Posterior cingulate gyrus (tissue), 11 donors: ENCODE data around the gene C20orf141.
"Not testable (repeated sequence)": the region's sequence is repeated elsewhere in the genome, so short reads cannot be mapped to it uniquely, and the experiment has no call there.

Experiments
- DNase-seq, 10 donors: peaks; one replicate each; pipeline versions ENCODE4 v3.0.0 to v3.0.0-alpha.2; 2020 to 2021; ENCODE audit warnings: mixed read lengths in 3 of 10
- intact Hi-C: fragments of 100-400 bp; cut with DNase I; formaldehyde crosslinking; loops from one replicate; pipeline ENCODE4 v1.15.1; 2023

Gene C20orf141

DNA sequence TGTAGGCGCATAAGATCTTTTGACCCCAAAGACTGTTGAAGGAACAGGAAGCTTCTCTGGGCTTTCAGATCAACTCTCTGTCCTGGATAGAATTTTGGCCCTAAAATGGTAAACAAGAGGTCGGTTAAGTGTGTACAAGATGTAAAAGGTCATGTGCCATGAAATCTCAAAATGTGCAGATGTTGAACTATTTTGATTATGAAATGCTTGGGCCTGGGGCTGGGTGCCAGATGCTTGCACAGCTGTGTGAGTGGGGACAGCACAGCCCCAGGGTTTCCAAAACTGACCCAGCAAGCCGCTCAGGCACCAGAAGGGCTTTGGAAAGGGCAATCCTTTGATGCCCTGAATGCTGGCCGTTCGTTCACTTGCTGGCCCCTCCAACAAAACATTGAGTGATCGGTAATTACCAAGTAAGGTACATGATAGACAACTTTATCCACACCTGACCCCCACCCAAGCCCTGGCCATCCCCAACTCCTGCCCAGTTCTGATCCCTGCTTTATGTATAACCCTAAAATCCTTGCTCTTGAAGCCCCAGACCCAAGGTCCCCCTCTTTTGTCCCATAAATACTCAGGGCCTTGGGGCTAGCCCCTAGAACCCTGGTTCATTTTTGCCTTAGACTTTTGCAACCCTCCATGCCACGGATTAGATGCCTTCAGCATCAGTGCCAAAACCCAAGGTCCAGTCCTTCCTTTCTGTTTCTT, 3.3 kb downstream of the C20orf141 start:
- intact Hi-C loops: no loop called here
- peak in 1 of 10 donors; percentile 42 for DNase-seq

GRCh38 chr20:2820084-2820895, 5.5 kb downstream of the C20orf141 start:
- intact Hi-C loops: no loop called here
- peak in 1 of 10 donors; percentile 43 for DNase-seq

- peak in 1 of 10 donors; percentile 79 for DNase-seq
- intact Hi-C loops: no loop called here
Observed at GRCh38 chr20:2820896-2821869, 6.4 kb downstream of the C20orf141 start.

DNA sequence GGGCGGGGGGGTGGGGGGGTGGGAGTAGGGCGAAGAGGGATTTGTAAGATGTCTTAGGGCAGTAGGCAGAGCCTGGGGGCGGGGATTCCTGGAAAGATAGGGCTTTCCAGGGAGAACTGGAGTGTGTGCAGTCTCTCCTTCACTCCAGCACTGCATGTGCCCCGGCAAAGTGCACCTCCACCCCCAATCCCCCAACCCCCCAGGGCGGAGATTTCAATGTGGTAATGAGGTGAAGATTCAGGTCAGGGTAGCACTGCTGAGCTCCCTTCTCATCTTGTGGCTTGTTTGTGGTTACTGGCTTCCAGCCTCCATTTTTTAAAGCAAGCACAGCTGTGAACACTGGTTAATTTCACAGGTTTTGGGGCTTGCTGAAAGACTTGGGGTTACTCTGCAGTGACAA, 7.3 kb downstream of the C20orf141 start:
- no peak for DNase-seq
- intact Hi-C loops: no loop called here

- intact Hi-C loops: no loop called here
- no peak for DNase-seq
Observed at GRCh38 chr20:2825761-2826160, 11.0 kb downstream of the C20orf141 start.

DNA sequence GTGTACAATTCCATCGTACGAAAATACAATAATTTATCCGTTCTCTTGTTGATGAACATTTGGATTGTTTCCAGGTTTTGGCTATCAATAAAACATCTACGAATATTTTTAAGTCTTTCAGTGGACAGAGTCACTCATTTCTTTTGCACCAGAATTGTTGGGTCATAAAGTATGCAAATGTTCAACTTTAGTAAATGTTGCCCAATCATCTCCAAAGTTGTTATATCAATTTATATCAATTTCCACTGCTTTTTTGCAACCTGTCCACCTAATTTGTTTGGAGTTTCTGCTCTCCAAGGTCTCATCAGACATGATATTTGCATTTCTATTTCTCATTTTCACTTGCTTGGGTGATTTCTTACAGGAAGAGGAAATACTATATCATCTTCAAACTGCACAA, 11.9 kb downstream of the C20orf141 start:
- DNase-seq: no peak
- intact Hi-C loops: no loop called here

- intact Hi-C loops: no loop called here
- no peak for DNase-seq
Observed at GRCh38 chr20:2829376-2829775, 14.6 kb downstream of the C20orf141 start.

DNA sequence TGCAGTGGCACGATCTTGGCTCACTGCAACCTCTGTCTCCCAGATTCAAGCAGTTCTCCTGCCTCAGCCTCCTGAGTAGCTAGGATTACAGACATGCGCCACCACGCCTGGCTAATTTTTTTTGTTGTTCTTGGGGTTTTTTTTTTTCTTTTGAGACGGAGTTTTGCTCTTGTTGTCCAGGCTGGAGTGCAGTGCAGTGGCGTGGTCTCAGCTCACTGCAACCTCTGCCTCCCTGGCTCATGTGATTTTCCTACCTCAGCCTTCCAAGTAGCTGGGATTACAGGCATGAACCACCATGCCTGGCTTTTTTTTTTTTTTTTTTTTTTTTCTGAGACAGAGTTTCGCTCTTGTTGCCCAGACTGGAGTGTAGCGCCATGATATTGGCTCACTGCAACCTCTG, 16.4 kb downstream of the C20orf141 start:
- not testable (repeated sequence) for DNase-seq
- intact Hi-C loops: loop anchor here (10.0 kb wide), 1 partner anchor 166 kb away; the partner anchor contains the start of gene IDH3B

- intact Hi-C loops: loop anchor here (10.0 kb wide), 1 partner anchor 169 kb away; the partner anchor contains the start of gene IDH3B
- no peak for DNase-seq
Observed at GRCh38 chr20:2833761-2834160, 19.0 kb downstream of the C20orf141 start.

DNA sequence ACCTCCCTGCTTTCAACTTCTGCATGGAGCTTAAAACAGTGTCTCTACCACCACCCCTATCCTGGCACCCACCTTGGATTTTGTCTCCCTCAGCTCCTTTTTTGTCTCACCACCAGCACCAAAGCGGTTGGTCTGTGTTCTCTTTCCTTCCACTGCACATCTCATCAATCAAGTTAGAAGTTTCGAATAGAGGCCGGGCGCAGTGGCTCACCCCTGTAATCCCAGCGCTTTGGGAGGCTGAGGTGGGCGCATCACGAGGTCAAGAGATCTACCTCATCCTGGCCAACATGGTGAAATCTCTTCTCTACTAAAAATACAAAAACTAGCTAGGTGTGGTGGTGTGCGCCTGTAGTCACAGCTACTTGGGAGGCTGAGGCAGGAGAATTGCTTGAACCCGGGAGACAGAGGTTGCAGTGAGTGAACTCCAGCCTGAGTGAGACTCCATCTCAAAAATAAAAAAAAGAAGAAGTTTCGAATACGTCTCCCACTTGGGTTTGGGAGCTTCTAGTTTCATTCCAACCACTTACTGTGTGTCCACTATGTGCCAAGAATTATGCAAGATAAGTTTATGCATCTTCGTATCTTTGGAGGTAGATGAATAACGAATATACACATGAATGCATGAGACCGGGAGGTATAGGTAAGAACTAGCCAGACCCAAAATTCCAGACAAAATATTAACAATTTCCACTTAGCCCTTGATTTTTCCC, 19.8 kb downstream of the C20orf141 start:
- intact Hi-C loops: loop anchor here (10.0 kb wide), 1 partner anchor 170 kb away; the partner anchor contains the start of gene IDH3B
- peak in 1 of 10 donors; percentile 67 for DNase-seq

- intact Hi-C loops: loop anchor here (10.0 kb wide), 1 partner anchor 171 kb away; the partner anchor contains the start of gene IDH3B
- peak in 1 of 10 donors; percentile 37 for DNase-seq
Observed at GRCh38 chr20:2835331-2835796, 20.6 kb downstream of the C20orf141 start.

GRCh38 chr20:2836035-2836434, 21.2 kb downstream of the C20orf141 start:
- peak in 1 of 10 donors; percentile 36 for DNase-seq
- intact Hi-C loops: loop anchor here (10.0 kb wide), 1 partner anchor 171 kb away; the partner anchor contains the start of gene IDH3B

GRCh38 chr20:2837221-2837960, 22.6 kb downstream of the C20orf141 start:
- no peak for DNase-seq
- intact Hi-C loops: loop anchor here (10.0 kb wide), 1 partner anchor 173 kb away; the partner anchor contains the start of gene IDH3B

DNA sequence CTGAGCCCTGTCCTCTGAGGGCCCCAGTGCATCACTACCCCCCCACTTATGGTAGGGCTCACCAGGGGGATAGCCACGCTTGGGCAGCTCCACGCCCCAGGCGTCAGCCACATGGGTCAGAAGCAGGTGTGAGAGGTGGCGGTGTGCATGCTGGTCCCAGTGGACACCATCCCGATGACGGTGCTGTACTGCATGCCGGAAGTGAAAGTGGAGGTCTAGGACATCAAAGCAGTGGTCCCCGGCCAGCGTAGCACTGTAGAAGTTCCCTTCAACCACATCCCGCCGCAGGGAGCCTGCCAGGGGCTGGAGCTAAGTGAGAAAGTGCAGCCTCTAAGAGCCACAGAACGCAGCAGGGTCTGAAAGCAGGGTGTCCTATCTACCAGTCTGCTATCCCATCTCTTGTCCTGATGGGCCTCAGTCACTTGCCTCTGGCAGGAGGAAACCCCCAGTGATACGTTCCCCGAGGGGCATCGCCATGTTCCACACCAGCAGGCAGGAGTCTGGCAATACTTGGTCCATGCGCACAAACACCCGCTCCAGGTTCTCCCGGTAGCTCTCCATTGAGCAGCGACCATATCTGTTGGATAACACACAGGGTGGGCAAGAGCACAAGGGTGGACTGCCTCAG, 23.5 kb downstream of the C20orf141 start:
- intact Hi-C loops: loop anchor here (10.0 kb wide), 1 partner anchor 173 kb away; the partner anchor contains the start of gene IDH3B
- DNase-seq: peak in 1 of 10 donors; percentile 73

DNA sequence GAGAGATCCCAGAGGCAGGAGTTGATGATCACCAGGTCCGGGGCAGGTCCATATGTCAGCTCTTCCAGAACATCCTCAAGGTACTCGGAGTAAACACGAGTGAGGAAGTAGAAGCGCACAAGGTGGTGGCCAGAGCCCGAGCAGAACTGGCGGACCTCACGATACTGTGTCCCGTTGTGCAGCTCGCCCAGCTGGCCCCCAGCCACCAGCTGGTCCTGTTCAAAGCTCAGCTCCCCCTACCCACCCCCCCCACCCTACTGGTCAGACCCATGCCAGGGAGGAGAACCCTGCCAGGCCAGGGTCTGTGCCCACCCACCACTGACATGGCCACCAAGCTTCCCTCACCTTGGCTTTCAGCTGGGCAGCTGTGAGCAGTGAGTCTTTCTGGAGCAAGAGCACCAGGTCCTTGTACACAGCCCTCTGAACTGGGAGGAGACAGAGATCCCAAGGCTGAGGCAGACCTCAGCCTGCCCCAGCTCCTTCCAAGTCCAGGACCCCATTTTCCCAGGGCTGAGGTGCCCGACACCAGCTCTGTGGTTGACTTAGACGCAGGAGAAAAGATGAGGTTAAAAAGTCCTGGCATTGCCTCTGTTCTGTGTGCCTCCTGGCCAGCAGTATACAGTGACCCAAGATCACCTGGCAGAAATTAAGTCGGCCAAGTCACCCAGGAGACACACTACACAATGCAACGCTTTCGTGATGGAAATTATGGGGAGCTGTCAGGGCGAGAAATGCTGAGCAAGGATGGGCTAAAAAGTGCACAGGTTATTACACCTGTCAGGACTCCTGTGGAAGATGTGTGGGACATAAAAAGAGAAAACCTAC, 24.3 kb downstream of the C20orf141 start:
- DNase-seq: no peak
- intact Hi-C loops: loop anchor here (10.0 kb wide), 1 partner anchor 174 kb away; the partner anchor contains the start of gene IDH3B

DNA sequence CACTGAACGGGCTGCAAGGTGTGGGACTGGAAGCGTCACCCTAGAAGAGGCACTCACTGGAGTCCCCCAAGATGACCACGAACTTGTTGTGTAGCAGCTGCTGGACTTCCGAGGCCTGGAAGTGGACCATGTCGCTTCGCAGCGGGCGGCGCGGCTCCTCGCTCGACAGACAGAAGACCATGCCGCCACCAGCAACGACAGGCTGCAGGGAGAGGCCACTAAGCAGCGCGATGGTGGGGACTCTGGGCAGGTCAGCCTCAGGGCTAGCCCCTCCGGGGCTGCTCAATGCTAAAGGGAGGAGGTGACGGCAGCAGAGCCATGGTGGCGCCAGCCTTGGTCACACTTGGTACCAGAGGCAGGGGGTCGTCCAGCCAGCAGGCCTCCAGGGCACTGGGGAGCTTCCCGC, 24.9 kb downstream of the C20orf141 start:
- no peak for DNase-seq
- intact Hi-C loops: loop anchor here (2.0 to 10.0 kb wide), 2 partner anchors 33 to 175 kb away; partner anchors contain the start of genes IDH3B and PTPRA
